IPS-18a (cell line): ENCODE results near the gene NUP42.

Experiments
- H3K27ac ChIP-seq: one replicate; pipeline ENCODE4 v1.5.1; 2013; ENCODE audit warnings: low read length
- H3K27me3 ChIP-seq: one replicate; pipeline ENCODE4 v1.6.1; 2013; ENCODE audit warnings: mild to moderate bottlenecking, low read length; ENCODE audit not compliant: control insufficient read depth, insufficient read depth
- H3K36me3 ChIP-seq: one replicate; pipeline ENCODE4 v1.6.1; 2013; ENCODE audit warnings: low read depth, low read length; ENCODE audit not compliant: control insufficient read depth
- H3K4me1 ChIP-seq: one replicate; pipeline ENCODE4 v1.6.1; 2013; ENCODE audit warnings: low read depth, low read length; ENCODE audit not compliant: control insufficient read depth
- H3K4me3 ChIP-seq: one replicate; pipeline ENCODE4 v1.5.1; 2013; ENCODE audit warnings: low read length
- H3K9ac ChIP-seq: one replicate; pipeline ENCODE4 v1.6.1; 2013; ENCODE audit warnings: mild to moderate bottlenecking, low read length, moderate library complexity
- H3K9me3 ChIP-seq: one replicate; pipeline ENCODE4 v1.6.1; 2013; ENCODE audit warnings: low read depth, low read length; ENCODE audit not compliant: control insufficient read depth

NUP42 gene

GRCh38 chr7:23181684-23182553 is at the start of gene NUP42:
NUP42 (plus strand) TSS chr7:23182048; CDS start chr7:23182086, 38 bp downstream.
- H3K9ac ChIP-seq = peak within 1 kb of the TSS; percentile 98
- H3K9me3 ChIP-seq = no peaks in the 10 kb centered on the region
- H3K27ac ChIP-seq = peak within 1 kb of the TSS; percentile 96
- peak within 1 kb of the TSS; percentile 96 for H3K4me3 ChIP-seq
- H3K27me3 ChIP-seq = no peaks in the 10 kb centered on the region
- H3K4me1 ChIP-seq = peaks cover 13% of the 10 kb centered on the region
- H3K36me3 ChIP-seq = peaks cover 17% of the 10 kb centered on the region

- Histone ChIP-seq H3K9ac (no peak overlapping the region), H3K36me3 (peaks cover 14% of the 10 kb centered on the region), H3K4me1 (no peaks in the 10 kb centered on the region), H3K27ac (no peak overlapping the region), H3K4me3 (no peak overlapping the region), H3K9me3 (no peaks in the 10 kb centered on the region), H3K27me3 (no peaks in the 10 kb centered on the region)
Observed at GRCh38 chr7:23133797-23134196, 48.1 kb upstream of the NUP42 start.

DNA sequence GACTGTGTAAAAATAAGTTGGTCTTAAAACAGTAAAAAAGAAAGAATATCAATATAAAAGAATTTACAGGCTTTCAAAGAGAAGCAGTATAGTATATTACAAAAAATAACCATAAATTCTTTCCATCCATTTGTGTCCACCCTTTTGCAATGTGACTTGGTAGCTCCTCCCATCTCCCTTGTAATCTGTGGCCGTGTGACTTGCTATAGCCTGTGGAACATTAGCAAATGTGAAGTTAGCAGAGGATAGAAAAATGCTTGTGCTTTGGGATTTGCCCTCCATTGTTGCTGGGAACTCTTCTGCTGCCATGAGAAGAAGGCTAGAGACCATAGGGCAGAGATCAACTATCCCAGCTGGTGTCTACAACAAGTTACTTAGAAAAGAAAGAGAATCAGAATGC is 46.1 kb upstream of the NUP42 start:
- no peaks in the 10 kb centered on the region for H3K4me1 ChIP-seq
- H3K36me3 ChIP-seq = peaks cover 6% of the 10 kb centered on the region
- no peaks in the 10 kb centered on the region for H3K9me3 ChIP-seq
- no peak overlapping the region for H3K9ac ChIP-seq
- no peaks in the 10 kb centered on the region for H3K27me3 ChIP-seq
- H3K27ac ChIP-seq = no peak overlapping the region
- no peak overlapping the region for H3K4me3 ChIP-seq

- Histone ChIP-seq H3K4me1 (no peaks in the 10 kb centered on the region), H3K4me3 (no peak overlapping the region), H3K9ac (no peak overlapping the region), H3K27me3 (no peaks in the 10 kb centered on the region), H3K27ac (no peak overlapping the region), H3K9me3 (no peaks in the 10 kb centered on the region), H3K36me3 (peaks cover 7% of the 10 kb centered on the region)
Observed at GRCh38 chr7:23136216-23136615, 45.6 kb upstream of the NUP42 start.

DNA sequence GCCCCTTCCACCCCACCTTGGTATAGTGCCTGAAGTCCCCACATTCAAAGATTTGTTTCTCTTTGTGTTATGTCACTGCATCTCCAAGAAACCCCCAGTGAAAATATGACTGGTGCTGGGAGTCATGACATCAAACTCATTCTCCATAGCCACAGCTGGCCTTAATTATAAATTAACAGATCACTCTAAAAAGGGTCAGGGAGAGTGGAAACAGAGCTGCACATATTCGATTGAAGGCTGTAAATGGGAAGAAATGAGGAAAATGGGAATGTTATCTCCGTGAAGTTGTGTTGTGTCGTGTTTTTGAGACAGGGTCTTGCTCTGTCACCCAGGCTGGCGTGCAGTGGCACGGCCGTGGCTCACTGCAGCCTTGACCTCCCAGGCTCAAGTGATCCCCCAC is 24.2 kb upstream of the NUP42 start:
- H3K27ac ChIP-seq = no peak overlapping the region
- H3K27me3 ChIP-seq = no peaks in the 10 kb centered on the region
- no peak overlapping the region for H3K9ac ChIP-seq
- H3K9me3 ChIP-seq = no peaks in the 10 kb centered on the region
- H3K4me3 ChIP-seq = no peak overlapping the region
- H3K4me1 ChIP-seq = no peaks in the 10 kb centered on the region
- peaks cover 16% of the 10 kb centered on the region for H3K36me3 ChIP-seq

DNA sequence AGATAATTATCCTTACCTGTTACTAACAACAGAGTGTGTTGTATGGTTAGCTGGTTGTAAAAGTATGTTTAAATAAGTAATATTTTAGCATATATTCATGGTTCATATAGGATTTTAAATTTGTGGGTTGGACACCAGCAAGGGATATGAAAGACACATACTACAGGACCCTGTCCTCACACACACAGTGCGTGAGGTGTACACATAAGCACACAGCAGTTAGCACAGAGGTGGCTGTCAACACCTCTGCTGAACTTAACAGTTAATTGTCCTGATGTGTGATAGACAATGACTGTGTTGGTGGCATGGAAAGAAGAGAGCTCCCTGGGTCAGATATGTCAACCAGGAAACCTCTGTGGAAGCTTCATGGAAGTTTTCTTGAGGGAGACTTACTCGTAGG is 23.3 kb upstream of the NUP42 start:
- Histone ChIP-seq H3K4me1 (no peaks in the 10 kb centered on the region), H3K4me3 (no peak overlapping the region), H3K36me3 (peaks cover 12% of the 10 kb centered on the region), H3K9me3 (no peaks in the 10 kb centered on the region), H3K27ac (no peak overlapping the region), H3K9ac (no peak overlapping the region), H3K27me3 (no peaks in the 10 kb centered on the region)

DNA sequence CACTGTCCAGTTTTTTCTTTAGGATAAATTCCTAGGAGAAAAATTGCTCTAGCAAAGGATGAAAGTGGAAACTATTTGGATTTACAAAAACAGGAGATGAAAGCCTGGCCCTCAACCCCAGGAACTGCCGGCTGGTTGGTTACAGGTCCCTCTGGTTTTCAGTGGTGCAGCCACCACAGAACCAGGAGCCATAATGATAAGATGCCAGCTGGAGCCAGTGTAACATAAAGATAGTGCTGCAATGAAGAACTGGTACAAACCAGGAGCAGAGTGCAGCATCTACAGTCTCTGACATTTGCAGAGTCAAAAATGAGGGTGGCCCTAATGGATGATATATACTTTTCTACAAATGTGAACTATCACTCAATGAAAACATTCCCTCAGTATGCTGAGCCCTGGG is 20.4 kb upstream of the NUP42 start:
- Histone ChIP-seq H3K9me3 (no peaks in the 10 kb centered on the region), H3K27me3 (no peaks in the 10 kb centered on the region), H3K36me3 (peaks cover 2% of the 10 kb centered on the region), H3K9ac (no peak overlapping the region), H3K27ac (no peak overlapping the region), H3K4me1 (no peaks in the 10 kb centered on the region), H3K4me3 (no peak overlapping the region)

DNA sequence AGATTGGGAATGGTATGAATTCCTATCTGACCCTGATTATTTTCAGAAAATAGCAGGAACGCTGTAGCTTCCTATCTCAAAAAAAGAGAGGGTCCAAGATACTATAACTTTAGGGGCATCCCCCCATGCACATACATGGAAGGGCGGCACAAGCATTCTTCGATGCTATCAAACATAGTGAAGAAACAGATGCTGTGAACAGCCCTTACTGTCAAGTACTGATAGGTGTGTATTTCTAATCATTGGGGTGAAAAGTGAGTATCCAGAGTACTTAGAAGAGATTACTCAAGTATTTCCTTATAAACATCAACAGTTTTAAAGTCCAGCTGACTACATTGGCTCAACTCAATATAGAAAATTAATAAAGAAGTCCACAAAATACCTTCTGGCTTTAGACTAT is 17.0 kb upstream of the NUP42 start:
- Histone ChIP-seq H3K4me1 (no peaks in the 10 kb centered on the region), H3K9ac (no peak overlapping the region), H3K9me3 (no peaks in the 10 kb centered on the region), H3K4me3 (no peak overlapping the region), H3K27ac (no peak overlapping the region), H3K27me3 (no peaks in the 10 kb centered on the region), H3K36me3 (no peaks in the 10 kb centered on the region)

GRCh38 chr7:23165316-23165715 is 16.5 kb upstream of the NUP42 start:
- Histone ChIP-seq H3K9me3 (no peaks in the 10 kb centered on the region), H3K4me3 (no peak overlapping the region), H3K36me3 (peaks cover 3% of the 10 kb centered on the region), H3K27me3 (no peaks in the 10 kb centered on the region), H3K27ac (no peak overlapping the region), H3K4me1 (no peaks in the 10 kb centered on the region), H3K9ac (no peak overlapping the region)

- Histone ChIP-seq H3K4me3 (no peak overlapping the region), H3K27ac (no peak overlapping the region), H3K36me3 (peaks cover 8% of the 10 kb centered on the region), H3K27me3 (no peaks in the 10 kb centered on the region), H3K4me1 (no peaks in the 10 kb centered on the region), H3K9ac (no peak overlapping the region), H3K9me3 (no peaks in the 10 kb centered on the region)
Observed at GRCh38 chr7:23167691-23168090, 14.2 kb upstream of the NUP42 start.

DNA sequence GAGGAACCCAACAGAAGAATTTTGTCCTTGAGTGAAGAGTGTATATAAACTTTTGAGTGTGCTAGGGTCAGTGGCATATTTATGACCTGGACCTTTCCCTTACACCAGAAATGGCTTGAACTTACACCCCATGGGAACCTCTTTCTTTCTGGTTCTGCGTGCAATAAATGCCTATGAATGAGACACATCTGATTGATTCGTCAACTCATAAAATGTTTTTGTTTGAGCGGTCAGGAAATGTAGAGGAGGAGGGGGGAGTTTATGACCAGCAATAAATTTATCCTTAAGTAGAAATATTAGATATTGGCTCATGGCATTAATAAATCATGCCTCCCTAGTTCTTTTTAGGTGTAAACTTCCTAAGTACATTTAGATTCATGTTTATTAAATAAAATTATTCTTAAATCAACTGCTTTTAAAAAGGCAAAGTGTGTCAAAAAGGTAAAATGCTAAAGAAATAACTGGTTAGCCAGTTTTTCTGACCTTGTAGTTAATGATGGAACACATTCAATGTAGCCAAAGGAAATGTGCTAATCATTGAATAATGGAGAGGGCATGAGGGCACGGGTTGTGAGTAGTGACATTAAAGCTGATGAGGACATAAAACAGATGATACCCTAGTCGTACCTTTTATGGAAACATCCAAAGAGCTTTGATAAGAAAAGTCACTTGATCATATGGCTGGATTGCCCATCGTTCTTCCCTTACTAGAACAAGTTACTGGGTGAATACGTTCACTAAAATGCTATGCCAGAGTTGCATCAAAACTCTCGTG is 13.6 kb upstream of the NUP42 start:
- H3K9ac ChIP-seq = no peak overlapping the region
- no peak overlapping the region for H3K4me3 ChIP-seq
- no peaks in the 10 kb centered on the region for H3K27me3 ChIP-seq
- H3K9me3 ChIP-seq = no peaks in the 10 kb centered on the region
- H3K4me1 ChIP-seq = no peaks in the 10 kb centered on the region
- H3K27ac ChIP-seq = no peak overlapping the region
- peaks cover 8% of the 10 kb centered on the region for H3K36me3 ChIP-seq
